Fibroblast of the conjunctiva (primary cell): ENCODE measurements around the gene TMEM184B.
"Not testable (repeated sequence)": the region's sequence is repeated elsewhere in the genome, so short reads cannot be mapped to it uniquely, and the experiment has no call there.

Experiments
- DNase-seq: peaks from one replicate; pipeline ENCODE4 v3.0.0-alpha.2; 2010; ENCODE audit warnings: low read depth

TMEM184B gene

DNA sequence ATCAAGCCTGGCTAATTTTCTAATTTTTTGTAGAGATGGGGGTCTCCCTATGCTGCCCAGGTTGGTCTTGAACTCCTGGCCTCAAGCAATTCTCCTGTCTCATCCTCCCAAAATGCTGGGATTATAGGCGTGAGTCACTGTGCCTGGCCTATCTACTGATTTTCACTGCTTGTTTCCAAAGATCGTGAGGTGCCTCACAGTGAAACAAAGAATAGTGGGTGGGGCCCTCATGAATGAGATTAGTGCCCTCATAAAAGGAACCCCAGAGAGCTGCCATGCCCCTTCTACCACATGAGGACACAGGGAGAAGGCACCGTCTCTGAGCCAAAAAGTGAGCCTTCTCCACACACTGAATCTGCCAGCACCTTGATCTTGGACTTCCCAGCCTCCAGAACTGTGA is 23.5 kb downstream of the TMEM184B start:
- DNase-seq: no peak

DNA sequence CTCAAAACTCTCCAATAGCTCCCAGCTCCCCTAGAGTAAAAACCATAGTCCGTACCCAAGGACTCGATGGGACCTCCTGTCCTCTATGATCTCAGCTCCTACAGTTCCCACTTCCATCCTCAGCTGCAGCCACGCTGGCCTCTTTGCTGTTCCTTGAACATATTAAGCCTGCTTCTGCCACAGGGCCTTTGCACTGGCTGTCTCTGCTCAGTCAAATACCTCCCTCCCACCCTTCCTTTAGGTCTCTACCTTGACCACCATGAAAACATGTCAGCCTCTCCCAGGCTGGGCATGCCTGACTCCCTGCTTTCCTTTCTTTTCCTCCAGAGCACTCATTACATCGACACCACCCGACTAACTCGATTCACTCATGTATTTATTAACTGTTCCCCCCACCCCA is 24.5 kb downstream of the TMEM184B start:
- DNase-seq: no peak

- DNase-seq: no peak
These were observed 25.1 kb downstream of the TMEM184B start for GRCh38 chr22:38247713-38248112.

DNA sequence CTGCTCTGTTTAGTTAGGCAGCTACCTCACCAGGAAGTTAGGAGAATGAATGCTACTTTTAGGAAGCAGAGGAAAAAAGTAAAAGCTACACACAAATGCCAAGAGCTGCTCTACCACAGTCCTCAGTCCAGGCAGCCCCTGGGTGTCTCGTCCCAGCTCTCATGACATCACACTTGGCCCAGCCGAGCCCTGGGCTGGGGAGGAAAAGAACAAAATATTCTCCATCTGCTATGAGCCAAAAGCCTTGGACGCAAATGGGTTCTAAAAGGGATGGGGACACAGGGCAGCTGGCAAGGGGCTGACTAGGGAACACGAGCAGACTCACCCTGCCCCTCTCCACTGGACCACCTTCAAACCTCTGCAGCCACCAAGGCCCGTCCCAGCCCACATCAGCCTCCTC is 26.1 kb downstream of the TMEM184B start:
- no peak for DNase-seq

DNA sequence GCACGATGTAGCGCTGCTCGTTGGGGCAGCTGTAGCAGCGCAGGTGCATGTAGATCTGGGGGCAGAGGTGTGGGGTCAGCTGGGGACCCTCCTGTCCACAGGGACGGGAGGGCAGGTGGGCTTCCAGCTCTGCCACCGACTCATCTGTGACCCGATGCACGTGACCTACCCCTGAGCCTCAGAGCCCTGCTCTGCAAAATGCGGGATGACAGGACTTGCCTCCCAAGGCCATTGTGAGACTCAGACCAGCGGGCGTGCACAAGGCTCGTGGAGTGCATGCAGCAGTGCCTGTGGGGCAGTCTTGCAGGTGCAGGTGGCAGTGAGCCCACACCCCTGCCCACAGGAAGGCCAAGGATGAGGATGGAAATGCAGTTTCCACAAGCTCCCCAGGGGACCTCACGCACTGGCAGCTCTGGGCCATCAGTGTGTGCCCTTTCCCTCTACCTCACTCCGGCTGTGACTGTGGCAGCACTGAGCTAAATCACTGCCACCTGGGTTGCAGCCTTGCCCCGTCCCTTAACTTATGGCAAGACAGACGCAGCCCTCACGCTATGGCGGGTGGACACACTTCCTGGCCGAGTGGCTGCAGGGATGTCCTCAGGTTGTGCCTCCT is 26.7 kb downstream of the TMEM184B start:
- no peak for DNase-seq

DNA sequence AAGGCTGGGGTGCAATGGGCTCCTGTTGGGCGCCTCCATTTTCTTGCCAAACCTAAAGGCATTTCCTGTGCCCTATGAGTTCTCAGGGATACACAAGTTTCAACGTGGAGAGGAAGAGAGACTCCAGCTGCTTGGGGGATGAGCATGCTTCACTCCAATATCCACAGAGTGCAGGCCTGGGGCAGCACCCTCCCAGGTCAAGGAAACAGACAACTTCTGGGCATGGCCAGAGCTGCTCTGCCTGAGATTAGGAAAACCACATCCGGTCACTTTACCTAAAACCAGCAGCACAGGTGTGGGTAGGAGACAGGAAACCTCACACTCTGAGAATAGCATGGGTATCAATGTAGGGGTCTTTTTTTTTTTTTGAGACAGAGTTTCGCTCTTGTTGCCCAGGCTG is 28.7 kb downstream of the TMEM184B start:
- no peak for DNase-seq

DNA sequence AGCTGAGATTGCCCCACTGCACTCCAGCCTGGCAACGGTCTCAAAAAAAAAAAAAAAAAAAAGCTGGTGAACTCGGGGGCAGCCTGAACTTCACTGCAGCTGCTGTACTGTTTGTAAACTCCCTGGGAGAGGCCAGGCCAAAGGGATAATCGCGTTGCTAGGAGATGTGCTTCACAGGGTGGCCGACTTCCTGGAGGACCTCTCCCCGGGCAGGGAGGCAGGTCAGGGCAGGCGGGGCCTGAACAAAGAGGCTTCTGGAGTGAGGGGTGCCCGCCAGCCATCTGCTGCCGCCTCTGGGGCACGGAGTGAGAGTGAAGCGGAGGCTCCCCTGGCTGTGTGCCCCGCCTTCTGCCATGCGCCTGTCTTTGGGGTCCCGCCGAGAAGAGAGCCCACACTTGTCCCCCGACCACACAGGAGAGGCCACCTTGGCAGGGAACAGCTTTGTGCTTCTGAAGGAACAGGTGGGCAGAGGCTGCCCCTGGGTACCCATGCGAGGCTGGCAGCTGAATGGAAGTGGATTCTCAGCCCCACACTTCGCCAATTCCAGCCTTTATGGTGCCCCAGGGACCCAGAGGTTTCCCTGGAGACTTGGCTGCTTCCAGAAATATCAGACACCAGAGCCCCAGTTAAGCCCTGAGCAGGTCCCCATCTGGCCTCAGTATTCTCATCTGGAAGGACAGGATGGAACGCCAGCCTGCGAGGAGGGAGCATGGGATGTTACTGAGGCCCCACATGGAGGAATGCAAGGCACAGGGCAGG is 29.6 kb downstream of the TMEM184B start:
- DNase-seq: peak; percentile 73

- peak; percentile 71 for DNase-seq
These were observed 32.0 kb downstream of the TMEM184B start for GRCh38 chr22:38240734-38241252.

GRCh38 chr22:38239101-38239761 is 33.6 kb downstream of the TMEM184B start:
- peak; percentile 70 for DNase-seq

- DNase-seq: peak; percentile 27
These were observed 34.2 kb downstream of the TMEM184B start for GRCh38 chr22:38238519-38239071.

GRCh38 chr22:38236786-38237185 is 36.0 kb downstream of the TMEM184B start:
- no peak for DNase-seq

DNA sequence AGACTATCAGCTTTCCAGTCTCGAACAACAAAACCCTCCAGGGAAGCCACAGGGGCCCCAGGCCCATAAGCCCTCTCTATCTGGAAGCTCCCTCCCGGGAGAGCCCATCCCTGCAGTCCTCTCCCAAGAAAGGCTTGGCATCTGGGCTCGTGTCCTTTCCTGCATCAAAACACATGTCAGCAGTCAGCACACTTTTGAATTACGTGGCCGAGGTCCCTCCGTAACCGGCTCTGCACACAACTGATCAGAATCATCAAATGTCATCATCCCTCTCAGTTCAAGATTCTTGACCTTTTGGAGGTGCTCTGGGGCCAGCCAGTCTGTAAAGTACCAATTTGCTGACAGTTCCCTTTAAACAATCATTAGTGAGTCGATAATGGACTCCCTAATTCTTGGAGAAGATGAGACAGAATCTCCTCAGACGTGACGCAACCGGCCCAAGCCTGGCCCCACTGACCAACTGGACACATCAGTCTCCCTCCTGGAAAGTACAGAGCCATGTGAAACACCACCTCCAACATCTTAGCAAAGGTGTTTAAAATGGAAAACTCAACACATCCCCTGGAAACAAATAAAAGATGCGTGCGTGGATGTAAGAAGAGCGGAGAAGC is 37.5 kb downstream of the TMEM184B start:
- no peak for DNase-seq

- not testable (repeated sequence) for DNase-seq
These were observed 39.0 kb downstream of the TMEM184B start for GRCh38 chr22:38233856-38234255.

GRCh38 chr22:38233427-38233826 is 39.4 kb downstream of the TMEM184B start:
- peak; percentile 20 for DNase-seq

GRCh38 chr22:38232196-38232595 is 40.6 kb downstream of the TMEM184B start:
- no peak for DNase-seq

DNA sequence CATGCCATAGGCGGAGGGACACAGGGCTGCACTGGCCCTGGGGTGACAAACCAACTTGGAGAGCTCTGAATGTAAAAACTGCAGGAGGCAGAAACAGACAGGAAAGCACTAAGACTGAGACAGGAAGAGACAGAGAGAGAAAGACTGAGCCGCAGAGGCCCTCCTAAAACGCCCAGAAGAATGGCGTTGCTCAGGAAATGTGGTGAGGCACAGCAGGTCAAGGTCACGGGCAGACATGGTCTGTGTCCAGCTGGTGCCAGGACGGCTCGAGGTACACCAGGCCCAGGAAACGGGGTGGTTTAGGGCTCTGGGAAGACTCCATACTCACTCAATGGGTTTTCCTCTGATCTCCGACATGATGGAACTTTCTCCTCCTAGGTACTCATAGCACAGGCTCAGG is 41.9 kb downstream of the TMEM184B start:
- no peak for DNase-seq

DNA sequence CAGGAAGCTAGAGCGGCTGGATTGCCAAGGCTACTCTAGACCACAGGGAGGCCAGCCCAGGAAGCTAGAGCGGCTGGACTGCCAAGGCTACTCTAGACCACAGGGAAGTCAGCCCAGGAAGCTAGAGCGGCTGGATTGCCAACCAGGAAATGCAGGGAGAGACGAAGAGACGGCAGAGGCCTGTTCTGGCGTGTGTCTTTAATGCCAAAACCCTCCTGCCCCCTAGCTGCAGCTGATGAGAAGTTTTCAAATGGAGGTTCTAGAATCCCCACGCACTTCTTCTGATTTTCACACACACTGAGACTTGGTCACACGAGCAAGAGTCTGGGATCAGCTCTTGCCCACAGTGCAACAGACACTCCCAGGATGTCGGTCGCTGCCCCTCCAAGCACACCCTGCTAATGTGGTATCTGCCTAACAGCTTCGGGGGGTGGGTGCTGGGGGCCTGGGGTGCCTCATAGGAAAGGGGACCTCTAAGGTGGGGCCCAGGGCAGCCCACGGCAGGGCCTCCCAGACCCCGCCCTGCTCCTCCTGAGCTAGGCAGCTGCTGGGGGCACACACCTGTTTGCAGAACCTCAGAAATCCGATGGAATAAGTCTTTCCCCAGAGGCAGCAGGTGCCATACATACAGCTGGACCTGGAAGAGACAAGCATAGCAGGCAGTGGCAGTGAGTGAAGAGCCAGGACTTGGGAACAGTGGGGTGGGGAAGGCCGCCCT is 42.5 kb downstream of the TMEM184B start:
- DNase-seq: peak; percentile 39

DNA sequence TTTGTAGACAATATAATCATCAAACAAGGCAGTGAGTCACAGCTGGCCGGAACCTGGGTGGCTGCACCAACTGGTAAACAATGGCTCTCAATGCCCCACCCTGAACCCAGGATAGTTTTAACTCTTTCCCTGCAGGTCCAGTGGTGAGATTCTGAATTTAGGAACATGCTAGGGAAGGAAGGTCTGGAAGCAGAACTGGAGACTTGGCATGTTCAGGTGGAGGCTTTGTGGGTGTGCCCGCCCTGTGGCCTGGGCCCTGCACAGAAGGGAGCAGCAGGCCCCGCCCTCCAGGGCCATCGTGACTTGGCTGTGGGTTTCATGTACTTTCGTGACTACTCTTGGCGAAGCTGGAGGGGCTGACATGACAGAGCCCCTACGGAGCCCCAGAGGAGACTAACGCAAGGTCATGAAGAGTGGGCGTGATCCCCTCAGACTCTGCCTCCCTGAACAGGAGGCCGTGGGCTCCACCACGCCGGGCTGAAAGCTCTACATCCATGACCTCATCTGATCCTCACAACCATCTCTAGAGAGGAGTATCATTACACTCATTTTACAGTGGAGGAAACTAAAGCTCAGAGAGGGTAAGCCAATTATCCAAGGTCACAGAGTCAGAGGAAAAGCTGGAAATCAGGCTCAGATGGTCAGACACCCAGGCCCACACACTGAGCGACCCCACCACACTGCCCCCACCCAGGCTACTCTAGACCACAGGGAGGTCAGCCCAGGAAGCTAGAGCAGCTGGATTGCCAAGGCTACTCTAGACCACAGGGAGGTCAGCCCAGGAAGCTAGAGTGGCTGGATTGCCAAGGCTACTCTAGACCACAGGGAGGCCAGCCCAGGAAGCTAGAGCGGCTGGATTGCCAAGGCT is 43.7 kb downstream of the TMEM184B start:
- peak; percentile 31 for DNase-seq

- DNase-seq: no peak
These were observed 44.4 kb downstream of the TMEM184B start for GRCh38 chr22:38228326-38228872.
